PC-3 (cell line): ENCODE data around the gene RHOG. TPM values are rescaled to one million over a fixed set of nuclear protein-coding genes. Genes with fewer than 3 reads are reported as not detected.

Experiments
- ATAC-seq: fragments of 200-7000 bp; cut with Tn5 transposase; 2 replicates; pipeline ENCODE4 v1.9.1; 2020; ENCODE audit warnings: mild to moderate bottlenecking, moderate library complexity
- BruUV-seq: library from RNA; stranded (reverse); fragments of 400-500 nt; replicated peaks from 2 replicates; lab custom pipeline; 2021; lab: Mats Ljungman, UMichigan
- CTCF ChIA-PET: fragments of 300-600 bp; sonication (Branson Sonifier 250); formaldehyde crosslinking; loops from one replicate; lab custom pipeline; 2022; ENCODE audit warnings: antibody characterized with exemption; lab: Charles Lee
- POLR2A ChIA-PET: fragments of 300-600 bp; sonication (Branson Sonifier 250); formaldehyde crosslinking; loops from one replicate; lab custom pipeline; 2022; ENCODE audit warnings: antibody characterized with exemption; ENCODE audit not compliant: unreplicated experiment; lab: Charles Lee
- DNase-seq: peaks from one replicate; pipeline ENCODE4 v3.0.0-alpha.2; 2015
- H2AFZ ChIP-seq: fragments of 300-600 bp; sonication (generic); 2 replicates; pipeline ENCODE4 v1.6.0; 2016; ENCODE audit warnings: antibody characterized with exemption, low read length
- H3F3A ChIP-seq: fragments of 300-600 bp; sonication (generic); one replicate; pipeline ENCODE4 v1.6.0; 2017; ENCODE audit warnings: antibody characterized with exemption, low read length, control low read depth, mild to moderate bottlenecking; ENCODE audit not compliant: unreplicated experiment
- H3K27ac ChIP-seq: fragments of 300-600 bp; sonication (generic); 2 replicates; pipeline ENCODE4 v1.5.1; 2016; ENCODE audit warnings: mild to moderate bottlenecking, low read length
- H3K27me3 ChIP-seq: fragments of 300-600 bp; sonication (generic); 2 replicates; pipeline ENCODE4 v1.6.1; 2016; ENCODE audit warnings: low read length, mixed read lengths
- H3K36me3 ChIP-seq: fragments of 300-600 bp; sonication (generic); 2 replicates; pipeline ENCODE4 v1.6.1; 2016; ENCODE audit warnings: low read depth, mixed run types, low read length, mixed read lengths
- H3K4me1 ChIP-seq: fragments of 300-600 bp; sonication (generic); 2 replicates; pipeline ENCODE4 v1.5.1; 2016; ENCODE audit warnings: low read length; ENCODE audit not compliant: insufficient read depth
- H3K4me2 ChIP-seq: fragments of 300-600 bp; sonication (generic); 2 replicates; pipeline ENCODE4 v1.6.0; 2016; ENCODE audit warnings: low read length
- H3K4me3 ChIP-seq: fragments of 300-600 bp; sonication (generic); 2 replicates; pipeline ENCODE4 v1.5.1; 2016; ENCODE audit warnings: mild to moderate bottlenecking, low read length, mixed read lengths
- H3K79me2 ChIP-seq: fragments of 300-600 bp; sonication (generic); 2 replicates; pipeline ENCODE4 v1.6.1; 2017; ENCODE audit warnings: low read length, mixed read lengths
- H3K9ac ChIP-seq: fragments of 300-600 bp; sonication (generic); 2 replicates; pipeline ENCODE4 v1.6.0; 2016; ENCODE audit warnings: mild to moderate bottlenecking, low read length
- H3K9me2 ChIP-seq: fragments of 300-600 bp; sonication (generic); replicated peaks from 2 replicates; pipeline ENCODE4 v1.6.1; 2016; ENCODE audit warnings: mixed run types, low read length, mixed read lengths
- H3K9me3 ChIP-seq: fragments of 300-600 bp; sonication (generic); 2 replicates; pipeline ENCODE4 v1.6.1; 2016; ENCODE audit warnings: low read length, mixed read lengths
- H4K20me1 ChIP-seq: fragments of 300-600 bp; sonication (generic); 2 replicates; pipeline ENCODE4 v1.6.1; 2016; ENCODE audit warnings: low read length, mixed read lengths
- CTCF ChIP-seq: fragments of 300-600 bp; sonication (generic); conservative IDR thresholded peaks from 2 replicates; pipeline ENCODE4 v1.5.1; 2017; ENCODE audit warnings: antibody characterized with exemption, low read depth, mild to moderate bottlenecking, low read length
- EZH2 ChIP-seq: fragments of 300-600 bp; sonication (generic); IDR thresholded peaks from one replicate; pipeline ENCODE4 v1.6.1; 2017; ENCODE audit warnings: antibody characterized with exemption, mild to moderate bottlenecking, low read length; ENCODE audit not compliant: unreplicated experiment
- EZH2phosphoT487 ChIP-seq: fragments of 300-600 bp; sonication (generic); IDR thresholded peaks from 2 replicates; pipeline ENCODE4 v1.6.1; 2018; ENCODE audit warnings: mild to moderate bottlenecking, antibody characterized with exemption, low read length, borderline replicate concordance
- intact Hi-C: fragments of 100-400 bp; cut with micrococcal nuclease; formaldehyde crosslinking; loops from 2 replicates; pipeline ENCODE4 v1.9.0; 2023
- total RNA-seq: library from RNA; depleted of rRNA; stranded (reverse); fragments of >200 nt; gene quantifications from 2 replicates; pipeline ENCODE4 v1.2.3, GENCODE V29; 2014

Gene RHOG
- total RNA-seq, 1 experiment from 2014 or later: 31.2 TPM

- TF ChIP-seq CTCF (no peak), EZH2phosphoT487 (no peak), EZH2 (no peak)
- H4K20me1 ChIP-seq: peaks cover 18% of the 10 kb centered on the region
- CTCF ChIA-PET: no interaction called here
- H3K4me2 ChIP-seq: no peak overlapping the region
- no peak for DNase-seq
- no peak overlapping the region for H3K4me3 ChIP-seq
- no peaks in the 10 kb centered on the region for H3F3A ChIP-seq
- no peak overlapping the region for H3K9ac ChIP-seq
- H3K36me3 ChIP-seq: no peaks in the 10 kb centered on the region
- H3K27me3 ChIP-seq: no peaks in the 10 kb centered on the region
- H3K9me2 ChIP-seq: no peaks in the 10 kb centered on the region
- H3K27ac ChIP-seq: no peak overlapping the region
- POLR2A ChIA-PET: no interaction called here
- H3K9me3 ChIP-seq: no peaks in the 10 kb centered on the region
- ATAC-seq: no peak
- intact Hi-C loops: no loop called here
- peaks cover 23% of the 10 kb centered on the region for H3K4me1 ChIP-seq
- BruUV-seq: no TSS peak
- no peak overlapping the region for H2AFZ ChIP-seq
- H3K79me2 ChIP-seq: peaks cover 28% of the 10 kb centered on the region
Observed at GRCh38 chr11:3799873-3800272, 40.9 kb downstream of the RHOG start.

GRCh38 chr11:3799143-3799542, 41.6 kb downstream of the RHOG start:
- Histone ChIP-seq H3K4me2 (no peak overlapping the region), H3F3A (no peaks in the 10 kb centered on the region), H3K27ac (no peak overlapping the region), H3K79me2 (peaks cover 35% of the 10 kb centered on the region), H3K4me3 (no peak overlapping the region), H3K27me3 (no peaks in the 10 kb centered on the region), H2AFZ (no peak overlapping the region), H4K20me1 (peaks cover 25% of the 10 kb centered on the region), H3K9ac (no peak overlapping the region), H3K36me3 (no peaks in the 10 kb centered on the region), H3K9me3 (no peaks in the 10 kb centered on the region), H3K9me2 (no peaks in the 10 kb centered on the region), H3K4me1 (peaks cover 25% of the 10 kb centered on the region)
- no TSS peak for BruUV-seq
- no peak for TF ChIP-seq CTCF
- ChIA-PET POLR2A (no interaction called here), CTCF (no interaction called here)
- no peak for DNase-seq
- no peak for ATAC-seq
- intact Hi-C loops: no loop called here

GRCh38 chr11:3797329-3798090, 43.2 kb downstream of the RHOG start, which contains the start of gene NUP98:
TSS of gene NUP98 (minus strand) at chr11:3797554. CDS start at chr11:3782117, 15,437 bp downstream.
- H3K4me3 ChIP-seq: peak within 1 kb of the TSS; percentile 99
- peaks cover 52% of the 10 kb centered on the region for H3K79me2 ChIP-seq
- no peaks in the 10 kb centered on the region for H3K27me3 ChIP-seq
- no peak for TF ChIP-seq EZH2phosphoT487
- H3F3A ChIP-seq: no peaks in the 10 kb centered on the region
- peaks cover 6% of the 10 kb centered on the region; the same call in 1 of the 2 replicates for H3K36me3 ChIP-seq
- H3K9ac ChIP-seq: peak within 1 kb of the TSS; percentile 97
- H3K4me2 ChIP-seq: peak within 1 kb of the TSS; percentile 96
- ChIA-PET POLR2A (interaction anchor here (0.6 kb wide), 1 partner anchor 17 kb away, joined by 4 read pairs; no protein-coding TSS in a partner anchor), CTCF (interaction anchor here (0.6 to 1.5 kb wide), 2 partner anchors 11 to 44 kb away, joined by 5 to 7 read pairs; no protein-coding TSS in a partner anchor)
- ATAC-seq: peak; percentile 89
- peak within 1 kb of the TSS; percentile 97 for H2AFZ ChIP-seq
- H3K9me2 ChIP-seq: no peaks in the 10 kb centered on the region
- peak within 1 kb of the TSS; percentile 74 for H3K27ac ChIP-seq
- peak; percentile 99 for DNase-seq
- intact Hi-C loops: loop anchor here (1.0 kb wide), 1 partner anchor 11 kb away; the partner anchor contains the start of gene PGAP2
- peaks cover 21% of the 10 kb centered on the region for H3K4me1 ChIP-seq
- BruUV-seq: no TSS peak
- H3K9me3 ChIP-seq: no peaks in the 10 kb centered on the region
- peaks cover 32% of the 10 kb centered on the region for H4K20me1 ChIP-seq
